Large intestine (tissue), 3 donors: ENCODE measurements around the gene TNPO2. TPM values are rescaled to one million over a fixed set of nuclear protein-coding genes. Genes with fewer than 3 reads are reported as not detected.
"Not testable (repeated sequence)": the region's sequence is repeated elsewhere in the genome, so short reads cannot be mapped to it uniquely, and the experiment has no call there.

Source experiments
- DNase-seq, 2 donors: peaks; one replicate each; pipeline versions ENCODE4 v3.0.0 to v3.0.0-alpha.2; 2013
- H3K27ac ChIP-seq: one replicate; pipeline ENCODE4 v1.5.1; 2013; ENCODE audit warnings: low read length
- H3K27me3 ChIP-seq: 2 replicates; pipeline ENCODE4 v1.6.1; 2013; ENCODE audit warnings: low read length; ENCODE audit not compliant: control insufficient read depth, insufficient read depth
- H3K36me3 ChIP-seq: 2 replicates; pipeline ENCODE4 v1.6.1; 2013; ENCODE audit warnings: low read length; ENCODE audit not compliant: control insufficient read depth, insufficient read depth
- H3K4me1 ChIP-seq: one replicate; pipeline ENCODE4 v1.6.1; 2013; ENCODE audit warnings: low read length; ENCODE audit not compliant: control insufficient read depth, insufficient read depth
- H3K4me3 ChIP-seq: one replicate; pipeline ENCODE4 v1.5.1; 2013; ENCODE audit warnings: low read length
- H3K9me3 ChIP-seq: one replicate; pipeline ENCODE4 v1.6.1; 2013; ENCODE audit warnings: mild to moderate bottlenecking, low read depth, low read length, moderate library complexity; ENCODE audit not compliant: control insufficient read depth
- WGBS: methylation state at CpG from one replicate; pipeline ENCODE4 v1.1.5; 2013; ENCODE audit warnings: low lambda C conversion rate; ENCODE audit not compliant: insufficient coverage; 5-methylcytosine and 5-hydroxymethylcytosine counted together
- polyA plus RNA-seq: library from polyadenylated mRNA; unstranded; fragments of 120-200 nt; gene quantifications from one replicate; pipeline ENCODE4 v1.2.1, GENCODE V29; 2013

The TNPO2 gene
- polyA plus RNA-seq, 1 donor = 49.2 TPM

GRCh38 chr19:12737835-12738351 lies 14.2 kb upstream of the TNPO2 start:
- H3K36me3 ChIP-seq = peaks cover 24% of the 10 kb centered on the region
- no CpG with 5 or more reads among the region's 13 CpGs for whole genome bisulfite sequencing
- H3K27me3 ChIP-seq = no peaks in the 10 kb centered on the region
- H3K4me1 ChIP-seq = peaks cover 11% of the 10 kb centered on the region
- H3K4me3 ChIP-seq = peak overlapping the region; percentile 87
- DNase-seq = no peak
- H3K27ac ChIP-seq = no peak overlapping the region
- no peaks in the 10 kb centered on the region for H3K9me3 ChIP-seq

- DNase-seq = peak; percentile 98 to 100
- peaks cover 17% of the 10 kb centered on the region for H3K4me1 ChIP-seq
- no peaks in the 10 kb centered on the region for H3K27me3 ChIP-seq
- H3K27ac ChIP-seq = peak within 1 kb of the TSS; percentile 85
- no peaks in the 10 kb centered on the region for H3K9me3 ChIP-seq
- peaks cover 22% of the 10 kb centered on the region for H3K36me3 ChIP-seq
- 0% methylated on average over 4 of the region's 29 CpGs for WGBS
- H3K4me3 ChIP-seq = peak within 1 kb of the TSS; percentile 87
Measured at GRCh38 chr19:12736995-12737834, 13.5 kb upstream of the TNPO2 start, which contains the start of gene GET3. TSS of gene GET3 (plus strand) at chr19:12737497. CDS start at chr19:12737506, 9 bp downstream.

GRCh38 chr19:12733369-12734214 lies 9.9 kb upstream of the TNPO2 start:
- no peaks in the 10 kb centered on the region for H3K27me3 ChIP-seq
- peak overlapping the region; percentile 81 for H3K4me3 ChIP-seq
- no CpG with 5 or more reads among the region's 15 CpGs for WGBS
- DNase-seq = peak in 1 of 2 donors; percentile 43
- peaks cover 25% of the 10 kb centered on the region for H3K36me3 ChIP-seq
- no peaks in the 10 kb centered on the region for H3K9me3 ChIP-seq
- peak overlapping the region; percentile 84 for H3K27ac ChIP-seq
- peaks cover 19% of the 10 kb centered on the region for H3K4me1 ChIP-seq

- no peaks in the 10 kb centered on the region for H3K9me3 ChIP-seq
- no CpG with 5 or more reads among the region's 24 CpGs for WGBS
- H3K27ac ChIP-seq = no peak overlapping the region
- H3K27me3 ChIP-seq = no peaks in the 10 kb centered on the region
- H3K4me3 ChIP-seq = no peak overlapping the region
- H3K36me3 ChIP-seq = peaks cover 29% of the 10 kb centered on the region
- DNase-seq = no peak
- peaks cover 12% of the 10 kb centered on the region for H3K4me1 ChIP-seq
Measured at GRCh38 chr19:12731337-12731736, 7.6 kb upstream of the TNPO2 start.

- no peak for DNase-seq
- H3K4me3 ChIP-seq = no peak overlapping the region
- H3K4me1 ChIP-seq = peaks cover 12% of the 10 kb centered on the region
- H3K36me3 ChIP-seq = peaks cover 29% of the 10 kb centered on the region
- H3K27ac ChIP-seq = no peak overlapping the region
- no CpG with 5 or more reads among the region's 3 CpGs for WGBS
- no peaks in the 10 kb centered on the region for H3K9me3 ChIP-seq
- no peaks in the 10 kb centered on the region for H3K27me3 ChIP-seq
Measured at GRCh38 chr19:12730064-12730463, 6.3 kb upstream of the TNPO2 start.

- peaks cover 29% of the 10 kb centered on the region for H3K36me3 ChIP-seq
- 80% methylated on average over 1 of the region's 9 CpGs for WGBS
- H3K4me1 ChIP-seq = peaks cover 12% of the 10 kb centered on the region
- no peaks in the 10 kb centered on the region for H3K27me3 ChIP-seq
- H3K9me3 ChIP-seq = no peaks in the 10 kb centered on the region
- no peak overlapping the region for H3K27ac ChIP-seq
- DNase-seq = no peak
- H3K4me3 ChIP-seq = no peak overlapping the region
Measured at GRCh38 chr19:12727745-12728433, 4.2 kb upstream of the TNPO2 start.

GRCh38 chr19:12726988-12727316 lies 3.2 kb upstream of the TNPO2 start:
- no peak overlapping the region for H3K27ac ChIP-seq
- DNase-seq = no peak

GRCh38 chr19:12725612-12726011 lies 1.9 kb upstream of the TNPO2 start:
- H3K36me3 ChIP-seq = peaks cover 20% of the 10 kb centered on the region
- not testable (repeated sequence) for DNase-seq, H3K27ac ChIP-seq, H3K4me3 ChIP-seq, H3K9me3 ChIP-seq, H3K27me3 ChIP-seq, H3K4me1 ChIP-seq
- no CpG with 5 or more reads among the region's 10 CpGs for WGBS

More at GRCh38 chr19:12726988-12727316, 3.2 kb upstream of the TNPO2 start:
- Histone ChIP-seq H3K4me3 (no peak overlapping the region), H3K36me3 (peaks cover 26% of the 10 kb centered on the region), H3K27me3 (no peaks in the 10 kb centered on the region), H3K4me1 (peaks cover 4% of the 10 kb centered on the region), H3K9me3 (no peaks in the 10 kb centered on the region)
- WGBS = no CpG with 5 or more reads among the region's 2 CpGs

GRCh38 chr19:12723381-12723640 lies 421 bp downstream of the TNPO2 start:
- no peak for DNase-seq
- H3K4me3 ChIP-seq = peak overlapping the region; percentile 83
- peaks cover 9% of the 10 kb centered on the region for H3K4me1 ChIP-seq
- no peaks in the 10 kb centered on the region for H3K9me3 ChIP-seq
- H3K27ac ChIP-seq = peak overlapping the region; percentile 69
- H3K27me3 ChIP-seq = no peaks in the 10 kb centered on the region
- WGBS = no CpG with 5 or more reads among the region's 7 CpGs
- H3K36me3 ChIP-seq = peaks cover 19% of the 10 kb centered on the region
